ENCODE results near the gene ID2.

ID2 gene

DNA sequence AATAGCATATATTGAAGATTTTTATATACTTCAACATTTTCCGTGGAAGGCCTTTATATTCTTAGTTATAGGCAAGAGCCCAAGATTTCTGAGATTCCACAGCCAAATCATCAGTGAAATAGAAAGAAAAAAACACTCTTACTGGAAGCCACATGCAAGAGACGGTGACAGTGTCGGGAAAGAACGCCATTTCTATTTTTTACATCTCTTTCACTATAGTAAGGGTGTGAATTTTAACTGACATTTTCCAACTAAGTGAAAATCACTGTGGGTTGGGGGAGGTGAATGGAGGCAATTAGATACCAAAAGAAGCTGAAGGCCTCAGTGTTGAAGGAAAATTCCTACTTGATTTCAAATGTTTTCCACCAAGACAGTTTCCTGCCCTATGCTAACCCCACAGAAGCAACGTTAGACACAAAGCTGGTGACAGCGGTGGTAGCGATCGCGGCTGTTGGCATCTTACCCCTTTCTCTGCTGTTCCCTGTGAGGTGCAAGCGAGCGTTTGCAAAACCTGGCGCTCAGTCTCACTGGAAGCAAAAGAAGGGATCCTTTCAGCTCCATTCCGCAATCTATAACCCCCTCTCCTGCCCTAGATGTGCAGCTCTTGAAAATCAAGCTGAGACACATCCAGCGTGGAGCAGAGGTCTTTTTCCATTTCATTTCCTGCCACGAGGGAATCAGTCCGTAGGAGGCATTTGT lies 20.0 kb downstream of the ID2 start:
- Histone ChIP-seq H3K4me1 (ENCODE audit: control insufficient read depth, low read depth, low read length) (no peaks in the 10 kb centered on the region), H3K9ac (ENCODE audit: low read length) (no peak overlapping the region), H3K4me3 (ENCODE audit: low read length) (no peak overlapping the region), H3K27me3 (ENCODE audit: control insufficient read depth, insufficient read depth, low read length) (no peaks in the 10 kb centered on the region), H3K9me3 (ENCODE audit: control insufficient read depth, low read depth, low read length) (no peaks in the 10 kb centered on the region), H3K27ac (ENCODE audit: low read length) (no peak overlapping the region), H3K36me3 (ENCODE audit: control insufficient read depth, low read depth, low read length) (no peaks in the 10 kb centered on the region)

DNA sequence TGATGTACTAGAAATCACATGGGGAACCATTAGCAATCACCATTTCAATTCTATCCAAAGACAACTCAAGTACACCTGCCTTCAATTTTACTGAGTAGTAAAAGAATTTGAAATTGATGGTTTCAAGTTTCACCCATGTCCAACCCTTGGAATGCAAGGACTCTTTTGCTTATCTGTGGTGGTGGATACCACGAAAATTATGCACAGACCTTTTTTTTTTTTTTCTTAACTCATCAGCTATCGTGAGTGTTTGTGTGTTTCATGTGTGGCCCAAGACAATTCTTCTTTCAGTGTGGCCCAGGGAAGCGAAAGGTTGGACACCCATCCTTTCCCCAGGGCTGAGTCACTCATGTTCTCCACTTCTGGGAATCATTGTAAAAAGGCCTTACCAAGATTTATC lies 23.1 kb downstream of the ID2 start:
- no peaks in the 10 kb centered on the region for H3K4me1 ChIP-seq (ENCODE audit: control insufficient read depth, low read depth, low read length)
- H3K4me3 ChIP-seq (ENCODE audit: low read length) = no peak overlapping the region
- no peak overlapping the region for H3K27ac ChIP-seq (ENCODE audit: low read length)
- H3K9ac ChIP-seq (ENCODE audit: low read length) = no peak overlapping the region
- H3K9me3 ChIP-seq (ENCODE audit: control insufficient read depth, low read depth, low read length) = no peaks in the 10 kb centered on the region
- no peaks in the 10 kb centered on the region for H3K27me3 ChIP-seq (ENCODE audit: control insufficient read depth, insufficient read depth, low read length)
- H3K36me3 ChIP-seq (ENCODE audit: control insufficient read depth, low read depth, low read length) = no peaks in the 10 kb centered on the region

DNA sequence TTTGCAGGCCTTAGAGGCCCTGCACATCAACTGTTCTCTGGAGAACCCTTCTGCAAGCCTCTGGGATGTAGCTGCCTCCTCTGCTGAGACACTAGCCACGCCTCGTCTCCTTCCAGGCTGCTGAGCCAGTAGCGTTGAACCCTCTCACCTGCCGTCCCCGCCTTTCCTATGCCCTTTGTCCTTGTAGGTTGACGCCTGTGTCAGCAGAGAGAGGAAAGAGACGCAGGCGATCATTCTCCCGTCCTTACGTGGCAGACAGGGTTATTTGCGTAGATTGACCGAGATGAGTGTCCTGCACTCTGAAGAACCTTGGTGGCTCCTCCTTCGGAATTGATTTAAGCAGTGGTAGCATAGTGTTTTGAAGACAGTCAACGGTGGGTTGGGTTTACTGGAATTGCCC lies 27.8 kb downstream of the ID2 start:
- no peak overlapping the region for H3K4me3 ChIP-seq (ENCODE audit: low read length)
- no peak overlapping the region for H3K9ac ChIP-seq (ENCODE audit: low read length)
- no peaks in the 10 kb centered on the region for H3K27me3 ChIP-seq (ENCODE audit: control insufficient read depth, insufficient read depth, low read length)
- H3K4me1 ChIP-seq (ENCODE audit: control insufficient read depth, low read depth, low read length) = no peaks in the 10 kb centered on the region
- H3K27ac ChIP-seq (ENCODE audit: low read length) = no peak overlapping the region
- no peaks in the 10 kb centered on the region for H3K36me3 ChIP-seq (ENCODE audit: control insufficient read depth, low read depth, low read length)
- H3K9me3 ChIP-seq (ENCODE audit: control insufficient read depth, low read depth, low read length) = no peaks in the 10 kb centered on the region

DNA sequence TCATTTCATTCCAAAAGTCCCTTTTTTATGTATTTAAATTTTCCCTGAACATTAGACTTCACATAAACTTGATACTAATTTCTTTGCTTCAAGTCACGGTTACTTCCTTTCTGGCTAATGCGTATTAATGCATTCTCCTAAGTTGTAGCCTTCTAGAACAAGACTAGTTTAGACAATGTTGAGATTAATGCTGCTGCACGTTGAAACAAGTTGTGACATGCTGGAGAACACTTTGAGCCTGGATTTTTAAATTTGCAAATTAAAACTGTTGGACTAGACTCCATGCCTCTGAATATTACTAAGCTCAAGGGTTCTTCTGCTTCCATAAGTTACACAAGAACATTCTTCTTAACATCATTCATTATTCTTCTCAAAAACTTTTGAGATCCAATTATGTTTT lies 29.1 kb downstream of the ID2 start:
- Histone ChIP-seq H3K9ac (ENCODE audit: low read length) (no peak overlapping the region), H3K27ac (ENCODE audit: low read length) (no peak overlapping the region), H3K4me3 (ENCODE audit: low read length) (no peak overlapping the region), H3K9me3 (ENCODE audit: control insufficient read depth, low read depth, low read length) (no peaks in the 10 kb centered on the region), H3K27me3 (ENCODE audit: control insufficient read depth, insufficient read depth, low read length) (no peaks in the 10 kb centered on the region), H3K4me1 (ENCODE audit: control insufficient read depth, low read depth, low read length) (no peaks in the 10 kb centered on the region), H3K36me3 (ENCODE audit: control insufficient read depth, low read depth, low read length) (no peaks in the 10 kb centered on the region)

- Histone ChIP-seq H3K9me3 (ENCODE audit: control insufficient read depth, low read depth, low read length) (no peaks in the 10 kb centered on the region), H3K27me3 (ENCODE audit: control insufficient read depth, insufficient read depth, low read length) (no peaks in the 10 kb centered on the region), H3K4me1 (ENCODE audit: control insufficient read depth, low read depth, low read length) (no peaks in the 10 kb centered on the region), H3K9ac (ENCODE audit: low read length) (no peak overlapping the region), H3K4me3 (ENCODE audit: low read length) (no peak overlapping the region), H3K36me3 (ENCODE audit: control insufficient read depth, low read depth, low read length) (no peaks in the 10 kb centered on the region), H3K27ac (ENCODE audit: low read length) (no peak overlapping the region)
These were observed 32.4 kb downstream of the ID2 start for GRCh38 chr2:8714283-8714682.

DNA sequence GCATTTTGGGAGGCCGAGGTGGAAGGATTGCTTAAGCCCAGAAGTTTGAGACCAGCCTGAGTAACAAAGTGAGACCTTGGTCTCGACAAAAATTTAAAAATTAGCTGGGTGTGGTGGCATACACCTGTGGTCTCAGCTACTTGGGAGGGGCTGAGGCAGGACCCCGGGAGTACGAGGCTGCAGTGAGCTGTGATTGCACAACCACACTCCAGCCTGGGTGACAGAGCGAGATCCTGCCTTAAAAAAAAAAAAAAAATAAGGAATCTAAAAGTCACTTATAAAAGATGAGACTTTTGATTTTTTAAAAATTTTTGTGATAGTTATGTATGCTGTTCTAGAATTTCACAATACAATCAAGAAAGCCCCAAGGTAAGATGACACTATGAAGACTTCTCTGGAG lies 33.1 kb downstream of the ID2 start:
- Histone ChIP-seq H3K36me3 (ENCODE audit: control insufficient read depth, low read depth, low read length) (no peaks in the 10 kb centered on the region), H3K9me3 (ENCODE audit: control insufficient read depth, low read depth, low read length) (no peaks in the 10 kb centered on the region), H3K4me3 (ENCODE audit: low read length) (no peak overlapping the region), H3K27me3 (ENCODE audit: control insufficient read depth, insufficient read depth, low read length) (no peaks in the 10 kb centered on the region), H3K9ac (ENCODE audit: low read length) (no peak overlapping the region), H3K27ac (ENCODE audit: low read length) (no peak overlapping the region), H3K4me1 (ENCODE audit: control insufficient read depth, low read depth, low read length) (no peaks in the 10 kb centered on the region)

DNA sequence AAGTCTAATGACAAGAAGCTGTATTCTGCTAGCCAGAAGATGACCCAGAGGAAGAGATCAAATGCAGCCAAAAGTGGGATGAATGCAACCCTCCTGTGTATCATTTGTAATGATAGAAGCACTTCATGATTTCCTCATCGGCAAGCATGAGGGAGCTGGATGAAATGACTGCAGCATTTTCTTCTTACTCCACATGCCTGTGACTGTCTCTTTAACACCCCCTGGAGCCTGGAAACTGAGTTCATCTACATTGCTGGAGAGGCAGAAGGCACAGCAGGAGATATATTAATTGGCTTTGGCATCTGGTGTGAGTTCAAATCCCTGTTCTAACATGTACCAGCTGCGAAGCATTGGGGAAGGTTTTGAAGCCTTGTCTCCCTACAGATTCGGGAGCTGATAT lies 37.7 kb downstream of the ID2 start:
- H3K4me3 ChIP-seq (ENCODE audit: low read length) = no peak overlapping the region
- H3K9ac ChIP-seq (ENCODE audit: low read length) = no peak overlapping the region
- no peaks in the 10 kb centered on the region for H3K36me3 ChIP-seq (ENCODE audit: control insufficient read depth, low read depth, low read length)
- H3K4me1 ChIP-seq (ENCODE audit: control insufficient read depth, low read depth, low read length) = no peaks in the 10 kb centered on the region
- no peak overlapping the region for H3K27ac ChIP-seq (ENCODE audit: low read length)
- no peaks in the 10 kb centered on the region for H3K9me3 ChIP-seq (ENCODE audit: control insufficient read depth, low read depth, low read length)
- no peaks in the 10 kb centered on the region for H3K27me3 ChIP-seq (ENCODE audit: control insufficient read depth, insufficient read depth, low read length)

DNA sequence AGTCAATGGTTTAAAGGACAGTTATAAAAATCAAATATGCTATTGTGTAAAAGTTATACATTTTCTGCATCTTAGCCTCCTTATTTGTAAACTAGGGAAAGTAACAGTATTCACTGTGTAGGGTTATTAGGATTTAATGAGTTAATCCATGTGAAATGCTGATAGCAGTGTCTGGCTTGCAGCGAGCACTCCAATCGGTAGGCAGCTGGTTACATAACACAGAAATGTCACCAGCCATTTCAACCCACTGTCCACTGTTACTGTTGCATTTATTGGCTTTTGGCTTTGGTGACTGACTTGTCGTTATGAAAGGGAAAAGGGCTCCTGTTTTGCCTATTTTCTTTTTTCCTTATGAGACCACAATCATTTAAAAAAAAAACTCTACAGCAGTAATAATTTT lies 38.9 kb downstream of the ID2 start:
- no peaks in the 10 kb centered on the region for H3K4me1 ChIP-seq (ENCODE audit: control insufficient read depth, low read depth, low read length)
- no peak overlapping the region for H3K27ac ChIP-seq (ENCODE audit: low read length)
- no peaks in the 10 kb centered on the region for H3K36me3 ChIP-seq (ENCODE audit: control insufficient read depth, low read depth, low read length)
- no peak overlapping the region for H3K9ac ChIP-seq (ENCODE audit: low read length)
- H3K27me3 ChIP-seq (ENCODE audit: control insufficient read depth, insufficient read depth, low read length) = no peaks in the 10 kb centered on the region
- H3K4me3 ChIP-seq (ENCODE audit: low read length) = no peak overlapping the region
- H3K9me3 ChIP-seq (ENCODE audit: control insufficient read depth, low read depth, low read length) = no peaks in the 10 kb centered on the region

DNA sequence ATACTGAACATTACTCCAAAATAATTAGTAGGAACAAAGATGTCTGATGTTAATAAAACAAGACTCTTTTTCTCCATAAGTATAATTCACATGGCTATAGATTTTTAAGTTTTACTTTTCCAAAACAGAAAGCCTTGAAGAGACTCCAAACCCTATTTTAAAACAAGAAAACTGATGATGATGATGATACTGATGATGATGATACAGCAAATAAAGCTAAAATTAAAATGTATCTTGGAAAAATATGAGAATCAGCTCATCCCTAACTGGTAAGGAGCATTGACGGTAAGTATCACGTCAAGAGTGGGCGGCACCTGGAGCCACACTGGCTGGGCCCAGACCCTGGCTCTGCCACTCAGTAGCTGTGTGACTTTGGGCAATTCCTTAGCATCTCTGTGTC lies 39.6 kb downstream of the ID2 start:
- Histone ChIP-seq H3K27me3 (ENCODE audit: control insufficient read depth, insufficient read depth, low read length) (no peaks in the 10 kb centered on the region), H3K4me3 (ENCODE audit: low read length) (no peak overlapping the region), H3K9ac (ENCODE audit: low read length) (no peak overlapping the region)

GRCh38 chr2:8722986-8723385 lies 41.1 kb downstream of the ID2 start:
- Histone ChIP-seq H3K36me3 (ENCODE audit: control insufficient read depth, low read depth, low read length) (no peaks in the 10 kb centered on the region), H3K9ac (ENCODE audit: low read length) (no peak overlapping the region), H3K4me1 (ENCODE audit: control insufficient read depth, low read depth, low read length) (no peaks in the 10 kb centered on the region), H3K4me3 (ENCODE audit: low read length) (no peak overlapping the region), H3K27me3 (ENCODE audit: control insufficient read depth, insufficient read depth, low read length) (no peaks in the 10 kb centered on the region), H3K9me3 (ENCODE audit: control insufficient read depth, low read depth, low read length) (no peaks in the 10 kb centered on the region), H3K27ac (ENCODE audit: low read length) (no peak overlapping the region)

More for the DNA sequence above, 39.6 kb downstream of the ID2 start:
- H3K9me3 ChIP-seq (ENCODE audit: control insufficient read depth, low read depth, low read length) = no peaks in the 10 kb centered on the region
- no peaks in the 10 kb centered on the region for H3K4me1 ChIP-seq (ENCODE audit: control insufficient read depth, low read depth, low read length)
- no peak overlapping the region for H3K27ac ChIP-seq (ENCODE audit: low read length)
- no peaks in the 10 kb centered on the region for H3K36me3 ChIP-seq (ENCODE audit: control insufficient read depth, low read depth, low read length)

- no peak overlapping the region for H3K9ac ChIP-seq (ENCODE audit: low read length)
- H3K27me3 ChIP-seq (ENCODE audit: control insufficient read depth, insufficient read depth, low read length) = no peaks in the 10 kb centered on the region
- peaks cover under 1% of the 10 kb centered on the region for H3K36me3 ChIP-seq (ENCODE audit: control insufficient read depth, low read depth, low read length)
- no peaks in the 10 kb centered on the region for H3K9me3 ChIP-seq (ENCODE audit: control insufficient read depth, low read depth, low read length)
- H3K4me1 ChIP-seq (ENCODE audit: control insufficient read depth, low read depth, low read length) = no peaks in the 10 kb centered on the region
- H3K4me3 ChIP-seq (ENCODE audit: low read length) = no peak overlapping the region
- H3K27ac ChIP-seq (ENCODE audit: low read length) = no peak overlapping the region
These were observed 44.0 kb downstream of the ID2 start for GRCh38 chr2:8725838-8726237.

GRCh38 chr2:8728305-8729015 lies 46.6 kb downstream of the ID2 start:
- H3K9me3 ChIP-seq (ENCODE audit: control insufficient read depth, low read depth, low read length) = no peaks in the 10 kb centered on the region
- H3K27me3 ChIP-seq (ENCODE audit: control insufficient read depth, insufficient read depth, low read length) = no peaks in the 10 kb centered on the region
- H3K9ac ChIP-seq (ENCODE audit: low read length) = no peak overlapping the region
- peaks cover 12% of the 10 kb centered on the region for H3K36me3 ChIP-seq (ENCODE audit: control insufficient read depth, low read depth, low read length)
- H3K4me3 ChIP-seq (ENCODE audit: low read length) = no peak overlapping the region
- H3K4me1 ChIP-seq (ENCODE audit: control insufficient read depth, low read depth, low read length) = no peaks in the 10 kb centered on the region
- H3K27ac ChIP-seq (ENCODE audit: low read length) = no peak overlapping the region
